ENCODE measurements around the gene SLC35F4. TPM values are rescaled to one million over a fixed set of nuclear protein-coding genes. Genes with fewer than 3 reads are reported as not detected.

Gene SLC35F4
- total and polyA plus RNA-seq, 10 of the 15 experiments (the other 5 are each of a cell fraction or from before 2014, with no cell fraction given), result 0.06 to 0.30 TPM; not detected in 8

- Histone ChIP-seq H3K9ac (ENCODE audit: control insufficient read depth, insufficient read depth, low read length) (no peak overlapping the region), H2AFZ (ENCODE audit: control insufficient read depth, low read depth, low read length) (no peak overlapping the region), H3K4me1 (ENCODE audit: control insufficient read depth, insufficient read depth, low read length) (no peaks in the 10 kb centered on the region), H3K36me3 (ENCODE audit: control insufficient read depth in 2 of 2, insufficient read depth in 2 of 2, low read length in 1 of 2) (no peaks in the 10 kb centered on the region), H3K27me3 (replicated peaks in 1 of 2; ENCODE audit: control insufficient read depth in 2 of 2, insufficient read depth in 2 of 2, low read length in 1 of 2) (no peaks in the 10 kb centered on the region), H4K20me1 (ENCODE audit: control insufficient read depth, insufficient read depth) (no peaks in the 10 kb centered on the region), H3K9me3 (replicated peaks; ENCODE audit: control insufficient read depth, insufficient read depth, low read length) (no peaks in the 10 kb centered on the region), H3K79me2 (ENCODE audit: control insufficient read depth, insufficient read depth, low read length) (no peaks in the 10 kb centered on the region), H3K4me2 (ENCODE audit: control insufficient read depth, insufficient read depth) (no peak overlapping the region), H3K27ac (ENCODE audit: control insufficient read depth, insufficient read depth) (no peak overlapping the region), H3K4me3 (no peak overlapping the region)
- no TSS peak for BruUV-seq (replicated peaks)
- DNase-seq (ENCODE audit: low read depth, low spot score) (no peak), FAIRE-seq (no peak), ATAC-seq (no peak)
- ChIA-PET SMC1A (ENCODE audit: uncharacterized antibody, unreplicated experiment) (no interaction called here), POLR2A (no interaction called here), RAD21 (ENCODE audit: unreplicated experiment) (no interaction called here), CTCF (no interaction called here)
- in situ Hi-C loops (cut with MboI) (no loop called here), intact Hi-C loops (cut with micrococcal nuclease; ENCODE audit: unreplicated experiment) (no loop called here)
- 39% methylated on average over 3 of the region's 3 CpGs for WGBS (ENCODE audit: insufficient coverage, insufficient replicate concordance, low lambda C conversion rate, missing lambda C conversion rate)
- TF ChIP-seq SPI1 (IDR thresholded peaks at IDR 0.05; ENCODE audit: borderline replicate concordance, insufficient read depth, low read depth, low read length) (no peak), TARDBP (IDR thresholded peaks at IDR 0.05; ENCODE audit: borderline replicate concordance) (no peak), TCF7 (IDR thresholded peaks at IDR 0.05; ENCODE audit: borderline replicate concordance) (no peak), RAD51 (IDR thresholded peaks at IDR 0.05) (no peak), BCL3 (IDR thresholded peaks at IDR 0.05; ENCODE audit: borderline replicate concordance, insufficient read depth, low read depth, low read length, poor library complexity, severe bottlenecking) (no peak), HDAC2 (IDR thresholded peaks at IDR 0.05) (no peak), SMAD5 (IDR thresholded peaks at IDR 0.05; ENCODE audit: low read depth) (no peak), CBX3 (IDR thresholded peaks at IDR 0.05; ENCODE audit: borderline replicate concordance, low read depth) (no peak), SMARCA5 (IDR thresholded peaks at IDR 0.05) (no peak), FOS (IDR thresholded peaks at IDR 0.05; ENCODE audit: borderline replicate concordance, extremely low read depth, insufficient read length) (no peak), POU2F2 (IDR thresholded peaks at IDR 0.05; ENCODE audit: borderline replicate concordance, low read depth, low read length) (no peak), SREBF2 (IDR thresholded peaks at IDR 0.05; ENCODE audit: low read length) (no peak)
These were observed 30.9 kb downstream of the SLC35F4 start for GRCh38 chr14:57834961-57835360.
